ENCODE results near the gene TIAM1.

Gene TIAM1

DNA sequence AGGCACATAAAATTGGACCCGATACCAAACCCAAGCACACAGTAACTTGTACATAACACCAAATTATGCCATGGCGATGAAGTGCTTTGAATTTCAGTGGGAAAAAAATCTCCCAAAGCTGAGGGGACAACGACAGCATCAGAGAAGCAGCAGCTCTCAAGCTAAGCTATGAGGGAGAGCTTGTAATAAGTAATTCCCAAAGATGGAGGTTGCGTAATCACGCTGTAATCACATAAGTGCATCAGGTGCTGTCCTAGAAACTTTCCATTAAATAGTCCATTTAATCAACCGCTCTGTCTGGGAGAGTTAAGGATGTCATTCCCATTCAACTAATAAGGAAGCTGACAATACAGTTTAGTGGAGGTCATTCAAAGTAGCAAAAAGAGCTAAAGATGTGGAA is 268.2 kb downstream of the TIAM1 start:
- TF ChIP-seq, protein P1, sequence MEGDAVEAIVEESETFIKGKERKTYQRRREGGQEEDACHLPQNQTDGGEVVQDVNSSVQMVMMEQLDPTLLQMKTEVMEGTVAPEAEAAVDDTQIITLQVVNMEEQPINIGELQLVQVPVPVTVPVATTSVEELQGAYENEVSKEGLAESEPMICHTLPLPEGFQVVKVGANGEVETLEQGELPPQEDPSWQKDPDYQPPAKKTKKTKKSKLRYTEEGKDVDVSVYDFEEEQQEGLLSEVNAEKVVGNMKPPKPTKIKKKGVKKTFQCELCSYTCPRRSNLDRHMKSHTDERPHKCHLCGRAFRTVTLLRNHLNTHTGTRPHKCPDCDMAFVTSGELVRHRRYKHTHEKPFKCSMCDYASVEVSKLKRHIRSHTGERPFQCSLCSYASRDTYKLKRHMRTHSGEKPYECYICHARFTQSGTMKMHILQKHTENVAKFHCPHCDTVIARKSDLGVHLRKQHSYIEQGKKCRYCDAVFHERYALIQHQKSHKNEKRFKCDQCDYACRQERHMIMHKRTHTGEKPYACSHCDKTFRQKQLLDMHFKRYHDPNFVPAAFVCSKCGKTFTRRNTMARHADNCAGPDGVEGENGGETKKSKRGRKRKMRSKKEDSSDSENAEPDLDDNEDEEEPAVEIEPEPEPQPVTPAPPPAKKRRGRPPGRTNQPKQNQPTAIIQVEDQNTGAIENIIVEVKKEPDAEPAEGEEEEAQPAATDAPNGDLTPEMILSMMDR (IDR thresholded peaks at IDR 0.05; ENCODE audit: low read depth, low read length) = no peak
- H3K4me3 ChIP-seq (ENCODE audit: low read depth, low read length) = no peak overlapping the region

GRCh38 chr21:31072533-31072932 is 271.5 kb downstream of the TIAM1 start:
- no peak overlapping the region for H3K4me3 ChIP-seq (ENCODE audit: low read depth, low read length)
- TF ChIP-seq, protein P1 (IDR thresholded peaks at IDR 0.05; ENCODE audit: low read depth, low read length) = no peak

All from WI38 (cell line).